Astrocyte of the cerebellum (primary cell): ENCODE measurements around the gene SNRPF.
A peak's percentile ranks its signal among the peaks of the same experiment; 100 is the strongest.

Source experiments
- DNase-seq: peaks from one replicate; pipeline ENCODE4 v3.0.0-alpha.2; 2011; ENCODE audit warnings: low read depth
- H3K4me3 ChIP-seq: 2 replicates; pipeline ENCODE4 v1.5.1; 2011; ENCODE audit warnings: mild to moderate bottlenecking, low read depth, low read length, moderate library complexity
- in situ Hi-C: cut with HindIII; loops from 2 replicates; pipeline ENCODE4 v1.10.0; 2017; ENCODE audit warnings: low sequenced_read_pairs
- TF ChIP-seq, protein P1 (sequence below): IDR thresholded peaks from 2 replicates; pipeline ENCODE4 v1.5.1; 2012; ENCODE audit warnings: low read length, low read depth, moderate library complexity, mild to moderate bottlenecking; ENCODE audit errors: missing control alignments

Gene SNRPF

DNA sequence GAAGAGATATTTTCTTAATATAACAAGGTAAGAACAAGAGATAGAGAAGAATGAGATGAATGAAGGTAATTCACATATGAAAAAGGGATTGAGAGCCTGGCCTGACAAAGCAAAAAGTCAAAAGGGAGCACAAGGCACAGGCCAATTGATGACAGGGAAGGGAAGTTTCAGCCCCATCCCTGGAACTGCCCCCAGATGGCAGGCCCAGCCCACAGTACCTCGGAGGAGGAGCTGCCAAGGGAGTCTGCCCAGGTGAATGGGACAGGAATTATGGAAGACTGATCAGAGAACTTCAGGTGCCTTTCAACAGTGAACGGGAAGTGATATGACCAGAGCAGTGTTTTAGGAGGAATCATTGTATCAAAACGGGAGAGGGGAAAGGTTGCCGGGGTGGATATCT is 15.7 kb downstream of the SNRPF start:
- DNase-seq: no peak
- TF ChIP-seq, protein P1, sequence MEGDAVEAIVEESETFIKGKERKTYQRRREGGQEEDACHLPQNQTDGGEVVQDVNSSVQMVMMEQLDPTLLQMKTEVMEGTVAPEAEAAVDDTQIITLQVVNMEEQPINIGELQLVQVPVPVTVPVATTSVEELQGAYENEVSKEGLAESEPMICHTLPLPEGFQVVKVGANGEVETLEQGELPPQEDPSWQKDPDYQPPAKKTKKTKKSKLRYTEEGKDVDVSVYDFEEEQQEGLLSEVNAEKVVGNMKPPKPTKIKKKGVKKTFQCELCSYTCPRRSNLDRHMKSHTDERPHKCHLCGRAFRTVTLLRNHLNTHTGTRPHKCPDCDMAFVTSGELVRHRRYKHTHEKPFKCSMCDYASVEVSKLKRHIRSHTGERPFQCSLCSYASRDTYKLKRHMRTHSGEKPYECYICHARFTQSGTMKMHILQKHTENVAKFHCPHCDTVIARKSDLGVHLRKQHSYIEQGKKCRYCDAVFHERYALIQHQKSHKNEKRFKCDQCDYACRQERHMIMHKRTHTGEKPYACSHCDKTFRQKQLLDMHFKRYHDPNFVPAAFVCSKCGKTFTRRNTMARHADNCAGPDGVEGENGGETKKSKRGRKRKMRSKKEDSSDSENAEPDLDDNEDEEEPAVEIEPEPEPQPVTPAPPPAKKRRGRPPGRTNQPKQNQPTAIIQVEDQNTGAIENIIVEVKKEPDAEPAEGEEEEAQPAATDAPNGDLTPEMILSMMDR: no peak
- in situ Hi-C loops: loop anchor here (5.0 kb wide), 1 partner anchor 38 kb away; no protein-coding TSS in a partner anchor
- H3K4me3 ChIP-seq: no peak overlapping the region

DNA sequence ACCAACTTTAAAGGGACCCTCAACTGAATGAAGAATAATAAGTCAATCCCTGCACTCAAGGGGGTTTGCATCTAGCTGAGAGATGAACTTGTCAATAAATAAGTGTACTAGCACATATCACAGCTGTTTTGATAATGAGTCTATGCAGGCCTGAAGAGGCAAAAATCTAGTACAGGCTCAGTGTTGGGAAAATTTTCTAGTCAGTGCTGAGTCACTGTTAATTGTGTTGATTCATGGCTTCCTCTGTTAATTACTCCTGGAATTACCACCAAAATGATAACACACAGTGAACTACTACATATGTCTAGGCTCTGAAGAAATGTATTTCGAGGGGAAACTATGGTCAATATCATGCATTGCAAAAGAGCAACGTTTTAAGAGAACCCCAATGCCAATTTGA is 18.9 kb downstream of the SNRPF start:
- no peak overlapping the region for H3K4me3 ChIP-seq
- TF ChIP-seq, protein P1: no peak
- no peak for DNase-seq
- in situ Hi-C loops: no loop called here

DNA sequence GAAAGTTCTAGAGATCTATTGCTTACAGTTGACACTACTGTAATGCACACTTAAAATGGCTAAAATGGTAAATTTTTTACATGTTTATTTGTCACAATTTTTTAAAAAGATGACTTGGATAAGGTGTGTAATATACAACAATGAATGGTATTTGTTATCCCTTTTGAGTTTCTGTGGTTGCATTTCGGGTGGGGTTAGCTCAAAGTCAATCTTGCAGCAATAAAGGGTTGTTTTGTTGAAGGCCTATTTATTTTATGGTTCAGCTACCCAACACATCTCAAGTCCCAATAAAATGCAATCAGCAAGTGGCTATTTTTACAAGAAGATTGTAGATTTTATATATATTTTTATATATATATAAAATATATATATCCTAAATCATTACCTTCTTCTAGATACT is 22.1 kb downstream of the SNRPF start:
- no peak for DNase-seq
- no peak overlapping the region for H3K4me3 ChIP-seq
- TF ChIP-seq, protein P1: no peak
- in situ Hi-C loops: no loop called here

DNA sequence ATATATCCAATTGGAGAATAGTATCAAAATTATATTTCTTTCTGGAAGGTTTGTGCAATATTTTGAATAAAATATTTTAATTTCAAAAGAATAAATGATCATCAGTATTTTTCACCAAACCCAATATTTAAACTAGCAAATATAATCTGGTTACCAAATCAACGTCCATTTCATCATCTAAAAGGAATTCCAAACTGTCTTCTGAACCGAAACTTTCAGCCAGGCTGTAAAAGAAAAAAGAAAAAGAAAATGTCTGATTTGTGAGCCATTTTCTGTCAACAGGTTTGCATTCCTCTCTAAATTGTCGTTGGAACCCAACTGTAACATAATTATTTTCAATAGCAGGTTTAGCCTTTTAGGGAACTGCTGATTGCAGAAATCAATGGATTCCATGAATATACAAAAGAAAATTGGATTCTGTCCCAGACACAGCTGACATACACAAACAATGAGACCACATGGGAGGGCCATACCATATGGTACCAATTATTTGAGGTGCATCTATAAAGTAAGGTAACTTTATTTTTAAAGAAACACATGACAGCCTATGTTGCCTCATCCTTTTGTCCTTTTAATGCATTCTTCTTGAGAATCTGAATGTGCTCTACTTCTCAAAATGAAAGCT is 22.7 kb downstream of the SNRPF start:
- in situ Hi-C loops: no loop called here
- DNase-seq: peak; percentile 40
- no peak overlapping the region for H3K4me3 ChIP-seq
- TF ChIP-seq, protein P1: no peak

DNA sequence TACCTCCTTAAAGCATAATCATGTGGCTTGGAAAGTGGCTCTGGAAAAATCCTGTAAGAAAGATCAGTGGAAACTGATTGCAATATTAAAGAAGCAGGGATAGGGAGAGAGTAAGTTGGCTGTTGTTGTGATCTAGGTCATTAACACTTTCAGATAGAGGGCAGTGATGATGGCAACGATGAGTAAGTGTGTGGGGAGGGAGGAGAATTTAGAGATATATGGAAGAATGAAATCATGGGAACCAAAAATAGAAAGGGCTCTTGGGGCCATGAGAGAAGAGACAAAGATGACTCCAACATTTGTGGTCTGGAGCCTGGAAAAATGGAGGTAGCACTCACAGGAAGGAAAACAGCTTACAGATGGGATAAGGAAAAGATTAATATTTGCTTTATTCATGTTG is 23.3 kb downstream of the SNRPF start:
- no peak overlapping the region for H3K4me3 ChIP-seq
- in situ Hi-C loops: no loop called here
- TF ChIP-seq, protein P1: no peak
- no peak for DNase-seq

DNA sequence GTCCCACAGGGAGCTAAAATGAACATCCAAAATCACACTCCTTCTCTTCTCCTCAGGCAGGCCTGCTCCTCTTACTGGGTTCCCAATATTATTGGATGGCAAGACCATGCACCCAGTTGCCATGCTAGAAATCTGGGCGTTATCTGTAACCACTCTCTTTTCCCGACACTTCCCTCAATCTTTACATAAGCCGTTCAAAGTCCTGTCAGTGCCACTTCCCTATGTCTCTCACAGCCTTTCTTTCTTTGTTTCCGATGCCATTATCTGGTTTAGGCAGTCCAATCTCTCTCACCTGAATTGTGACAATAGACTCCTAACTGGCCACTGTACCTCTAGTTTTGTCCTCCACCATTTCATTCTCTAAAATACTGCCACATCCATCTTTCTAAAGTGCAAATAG is 24.1 kb downstream of the SNRPF start:
- in situ Hi-C loops: no loop called here
- DNase-seq: no peak
- no peak overlapping the region for H3K4me3 ChIP-seq
- TF ChIP-seq, protein P1: no peak
